Measurements from ENCODE around the gene AP3S2.
A peak's percentile ranks its signal among the peaks of the same experiment; 100 is the strongest.
"Not testable (repeated sequence)": the region's sequence is repeated elsewhere in the genome, so short reads cannot be mapped to it uniquely, and the experiment has no call there.

The AP3S2 gene

GRCh38 chr15:89903015-89903857 is 9.4 kb upstream of the AP3S2 start:
- no peak for DNase-seq

- DNase-seq, result no peak
Observed at GRCh38 chr15:89900849-89901248, 7.1 kb upstream of the AP3S2 start.

DNA sequence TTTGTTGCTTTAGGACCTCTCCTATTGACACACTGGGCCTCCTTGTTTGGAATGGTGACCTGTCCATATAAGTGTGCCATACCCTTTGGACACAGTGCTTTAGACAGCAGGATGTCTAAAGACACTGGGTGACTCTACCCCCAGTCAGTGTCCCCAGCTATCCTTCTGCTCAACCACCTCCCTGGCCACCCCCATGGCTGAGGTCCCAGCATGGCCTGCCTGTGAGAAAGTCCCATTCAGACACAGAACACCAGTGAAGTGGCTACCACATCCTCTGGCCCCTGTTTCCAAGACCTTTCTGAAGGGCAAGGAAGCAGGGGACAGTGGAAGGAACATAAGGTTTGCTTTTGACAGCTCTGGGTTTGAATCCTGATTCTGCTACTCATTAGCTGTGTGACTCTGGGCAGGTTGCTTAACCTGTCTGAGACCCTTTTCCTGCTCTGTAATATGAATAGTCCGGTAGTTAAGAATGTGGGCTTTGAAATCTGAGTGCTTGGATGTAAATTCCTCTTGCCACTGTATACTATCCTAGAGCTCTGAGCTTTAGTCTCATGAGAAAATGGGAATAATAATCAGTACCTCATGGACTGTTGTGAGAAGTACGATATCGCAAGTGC is 6.3 kb upstream of the AP3S2 start:
- no peak for DNase-seq

DNA sequence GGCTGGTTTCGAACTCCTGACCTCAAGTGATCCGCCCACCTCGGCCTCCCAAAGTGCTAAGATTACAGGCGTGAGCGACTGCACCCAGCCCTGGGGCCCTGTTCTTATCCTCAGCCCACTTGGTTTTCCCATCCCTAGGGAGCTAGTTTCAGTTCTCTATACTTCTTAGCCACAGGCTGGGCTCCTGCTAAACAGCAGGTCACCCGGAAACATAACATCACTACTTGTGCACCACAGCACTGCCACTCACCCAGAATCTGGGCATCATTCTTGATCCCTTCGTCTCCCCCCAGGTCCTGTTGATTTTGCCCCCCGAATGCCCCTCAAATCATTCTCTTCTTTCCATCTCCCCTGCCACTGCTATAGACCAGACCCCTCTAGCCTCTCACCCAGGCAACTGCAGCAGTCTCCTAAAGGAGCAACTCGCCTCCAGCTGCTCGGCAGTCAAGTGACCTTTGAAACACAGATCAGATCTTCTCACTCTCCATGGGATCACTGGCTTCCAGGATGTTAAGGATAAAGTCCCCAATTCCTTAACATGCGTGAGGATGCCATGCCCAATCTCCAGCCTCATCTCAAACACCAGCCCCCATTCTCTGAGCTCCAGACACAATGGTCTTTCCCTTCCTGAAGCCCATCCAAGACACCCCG is 5.6 kb upstream of the AP3S2 start:
- DNase-seq, result no peak

DNA sequence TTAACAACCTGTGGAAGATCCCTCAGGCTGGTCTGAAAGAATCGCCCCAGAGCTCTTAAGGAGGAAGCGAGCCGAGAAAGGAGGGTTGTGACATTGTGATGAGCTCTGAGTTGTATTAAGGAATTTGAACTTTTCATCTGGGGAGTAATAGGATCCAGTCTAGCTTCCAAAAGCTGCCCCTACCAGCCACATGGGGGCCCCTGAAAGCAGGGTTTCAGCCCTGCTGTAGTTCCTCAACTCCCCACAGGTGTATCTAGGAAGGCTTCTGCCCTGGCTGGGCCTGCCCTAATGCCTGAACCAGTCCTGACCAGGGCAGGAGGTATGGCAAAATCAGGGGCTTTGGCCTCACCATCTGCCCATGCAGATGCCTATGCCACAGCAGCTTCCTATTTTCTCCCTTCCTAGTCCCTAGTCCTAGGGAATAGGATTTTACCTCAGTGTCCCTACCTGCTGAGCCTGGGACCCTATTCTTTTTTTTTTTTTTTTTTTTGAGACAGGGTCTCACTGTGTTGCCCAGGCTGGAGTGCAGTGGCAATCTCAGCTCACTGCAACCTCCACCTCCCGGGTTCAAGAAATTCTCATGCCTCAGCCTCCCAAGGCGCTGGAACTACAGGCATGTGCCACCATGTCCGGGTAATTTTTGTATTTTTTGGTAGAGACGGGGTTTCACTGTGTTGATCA is 5.0 kb upstream of the AP3S2 start:
- DNase-seq, result peak; percentile 2

GRCh38 chr15:89898146-89898545 is 4.4 kb upstream of the AP3S2 start:
- no peak for DNase-seq

- no peak for DNase-seq
Observed at GRCh38 chr15:89893027-89893426, 767 bp downstream of the AP3S2 start.

DNA sequence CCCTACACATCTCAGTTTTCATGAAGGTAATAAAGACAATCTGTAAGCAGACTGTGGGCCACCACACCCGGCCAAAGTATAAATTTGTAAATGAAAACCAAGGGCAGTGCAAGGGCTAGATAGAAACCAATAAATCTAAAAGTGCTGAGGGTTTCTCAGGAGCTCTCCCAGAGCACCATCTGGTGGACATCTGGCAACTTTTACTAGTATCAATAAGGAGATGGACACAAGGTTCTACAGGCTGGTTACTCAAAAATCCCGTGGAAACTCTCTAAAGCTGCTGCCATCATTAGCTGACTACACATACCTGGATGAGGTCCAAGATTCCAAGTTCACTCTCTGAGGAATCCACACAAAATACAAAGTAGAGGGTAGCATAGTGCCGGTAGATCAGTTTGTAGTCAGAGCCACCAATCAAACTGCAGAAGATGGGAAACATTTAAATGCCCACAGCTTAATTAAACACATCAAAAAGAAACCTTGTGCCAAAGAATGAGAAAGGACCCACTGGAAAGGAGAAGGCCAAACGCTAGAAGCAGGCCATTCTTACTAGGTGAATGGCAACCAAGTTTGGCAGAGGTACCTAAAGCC is 5.5 kb downstream of the AP3S2 start:
- no peak for DNase-seq

DNA sequence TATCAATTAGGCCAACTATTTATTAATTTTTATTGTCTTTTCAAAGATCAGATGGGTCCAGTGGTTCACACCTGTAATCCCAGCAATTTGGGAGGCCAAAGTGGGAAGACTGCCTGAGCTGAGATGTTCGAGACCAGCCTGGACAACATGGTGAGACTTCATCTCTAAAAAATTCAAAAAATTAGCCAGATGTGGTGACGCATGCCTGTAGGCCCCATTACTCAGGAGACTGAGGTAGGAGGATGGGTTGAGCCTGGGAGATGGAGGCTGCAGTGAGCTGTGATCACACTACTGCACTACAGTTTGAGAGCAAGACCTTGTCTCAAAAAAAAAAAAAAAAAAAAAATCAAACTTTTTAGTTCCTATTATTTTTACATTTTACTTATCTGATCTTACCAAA is 8.2 kb downstream of the AP3S2 start:
- no peak for DNase-seq

DNA sequence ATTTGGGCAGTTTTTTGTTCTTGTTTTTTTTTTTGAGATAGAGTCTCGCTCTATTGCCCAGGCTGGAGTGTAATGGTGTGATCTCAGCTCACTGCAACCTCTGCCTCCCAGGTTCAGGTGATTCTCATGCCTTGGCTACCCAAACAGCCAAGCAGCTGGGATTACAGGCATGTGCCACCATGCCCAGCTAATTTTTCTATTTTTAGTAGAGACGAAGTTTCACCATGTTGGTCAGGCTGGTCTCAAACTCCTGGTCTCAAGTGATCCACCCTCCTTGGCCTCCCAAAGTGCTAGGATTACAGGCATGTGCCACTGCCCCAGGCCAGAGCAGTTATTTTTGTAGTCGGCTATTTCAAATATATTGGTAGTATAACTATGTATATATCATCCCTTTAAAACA is 8.6 kb downstream of the AP3S2 start:
- DNase-seq, result not testable (repeated sequence)

GRCh38 chr15:89883518-89883917 is 10.3 kb downstream of the AP3S2 start:
- DNase-seq, result no peak

DNA sequence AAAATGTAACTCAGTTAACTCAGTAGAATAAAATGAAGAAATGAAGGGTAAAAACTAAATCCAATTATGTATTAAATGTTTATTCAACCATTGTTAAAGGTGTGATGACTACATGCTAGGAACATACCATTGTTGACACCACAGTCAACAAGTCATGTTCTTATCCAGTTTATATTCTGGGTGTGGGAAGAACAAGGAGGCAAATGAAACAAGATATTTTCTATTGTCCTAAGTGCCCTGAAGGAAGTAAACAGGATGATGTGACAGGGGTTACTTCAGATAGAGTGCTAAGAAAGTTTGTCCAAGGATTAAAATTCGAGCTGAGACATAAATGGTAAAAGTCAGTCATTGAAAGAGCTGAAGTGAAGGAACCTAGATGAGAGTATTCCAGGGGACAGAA is 13.1 kb downstream of the AP3S2 start:
- no peak for DNase-seq

GRCh38 chr15:89878323-89878722 is 15.5 kb downstream of the AP3S2 start:
- no peak for DNase-seq

DNA sequence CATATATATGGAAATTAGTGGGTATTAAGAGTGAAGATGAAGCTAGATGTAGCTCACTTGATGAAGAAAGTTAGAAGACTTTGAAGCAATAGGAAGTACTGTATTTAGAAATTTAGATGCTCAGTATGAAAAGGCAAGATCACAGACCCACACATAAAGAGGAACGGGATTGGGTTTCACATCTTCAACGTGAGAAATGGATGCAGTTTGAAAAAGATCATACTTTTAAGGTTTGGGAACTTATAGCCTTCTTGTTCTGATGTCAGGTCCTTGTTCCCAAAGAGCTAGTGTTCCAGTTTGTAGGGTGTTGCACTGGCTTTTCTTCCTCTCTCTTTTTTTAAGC is 16.7 kb downstream of the AP3S2 start:
- DNase-seq, result no peak

GRCh38 chr15:89876396-89877082 is 17.3 kb downstream of the AP3S2 start:
- no peak for DNase-seq

DNA sequence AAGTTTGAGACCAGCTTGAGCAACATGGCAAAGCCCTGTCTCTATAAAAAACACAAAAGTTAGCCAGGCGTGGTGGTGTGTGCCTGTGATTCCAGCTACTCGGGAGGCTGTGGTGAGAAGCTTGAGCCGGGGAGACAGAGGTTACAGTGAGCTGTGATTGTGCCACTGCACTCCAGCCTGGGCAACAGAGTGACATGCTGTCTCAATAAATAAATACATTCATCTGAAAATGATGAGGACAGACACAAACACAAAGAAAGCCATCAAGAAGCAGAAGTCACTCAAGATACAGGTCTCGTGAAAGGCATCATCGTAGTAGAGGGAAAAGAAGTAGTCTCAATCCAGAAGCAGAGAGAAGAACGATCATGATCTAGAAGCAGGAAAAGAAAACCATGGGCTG is 18.1 kb downstream of the AP3S2 start:
- no peak for DNase-seq

DNA sequence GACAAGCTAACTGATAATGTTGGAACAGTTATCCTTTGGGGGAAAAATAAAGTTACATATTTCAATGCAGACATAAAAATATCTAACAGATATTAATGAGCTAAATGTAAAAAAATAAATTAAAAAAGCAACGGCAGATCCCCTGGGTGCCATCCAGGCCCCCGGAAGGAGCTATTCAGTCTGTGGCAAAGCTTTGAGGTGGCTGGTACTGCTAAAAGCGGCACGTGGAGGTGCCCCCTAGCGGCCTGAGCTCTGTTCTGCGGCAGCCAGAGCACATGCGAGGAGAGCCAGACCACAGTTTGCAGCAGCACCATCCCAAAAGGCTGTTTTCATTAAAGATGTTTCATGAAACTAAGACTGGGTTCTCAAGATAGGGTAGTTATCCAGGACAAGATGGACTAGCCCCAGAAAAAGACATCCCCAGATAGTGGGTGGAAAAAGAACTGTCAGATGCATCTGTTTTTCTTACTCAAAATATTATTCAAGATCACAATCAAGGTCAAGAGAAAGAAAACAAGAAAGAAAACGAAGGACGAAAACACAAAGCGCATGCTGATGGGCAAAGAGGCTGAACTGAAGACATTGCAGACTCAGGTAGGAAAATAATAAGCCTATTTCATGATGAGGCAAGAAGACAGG is 18.7 kb downstream of the AP3S2 start:
- DNase-seq, result peak; percentile 8

- DNase-seq, result no peak
Observed at GRCh38 chr15:89870688-89871288, 23.0 kb downstream of the AP3S2 start.

GRCh38 chr15:89870006-89870405 is 23.8 kb downstream of the AP3S2 start:
- no peak for DNase-seq

DNA sequence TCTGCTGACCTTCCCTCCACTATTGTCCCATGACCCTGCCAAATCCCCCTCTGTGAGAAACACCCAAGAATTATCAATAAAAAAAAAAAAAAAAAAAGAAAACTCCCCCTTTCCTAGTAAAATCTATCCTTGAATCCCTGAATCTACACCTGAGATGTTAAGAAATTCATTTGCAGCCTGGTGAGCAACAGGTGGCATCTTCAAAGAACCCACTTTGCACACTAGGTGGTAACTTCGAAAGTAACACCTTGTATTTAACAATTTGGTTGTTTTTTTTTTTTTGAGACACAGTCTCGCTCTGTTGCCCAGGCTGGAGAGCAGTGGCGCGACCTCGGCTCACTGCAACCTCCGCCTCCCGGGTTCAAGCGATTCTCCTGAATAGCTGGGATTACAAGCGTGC is 24.3 kb downstream of the AP3S2 start:
- DNase-seq, result not testable (repeated sequence)

DNA sequence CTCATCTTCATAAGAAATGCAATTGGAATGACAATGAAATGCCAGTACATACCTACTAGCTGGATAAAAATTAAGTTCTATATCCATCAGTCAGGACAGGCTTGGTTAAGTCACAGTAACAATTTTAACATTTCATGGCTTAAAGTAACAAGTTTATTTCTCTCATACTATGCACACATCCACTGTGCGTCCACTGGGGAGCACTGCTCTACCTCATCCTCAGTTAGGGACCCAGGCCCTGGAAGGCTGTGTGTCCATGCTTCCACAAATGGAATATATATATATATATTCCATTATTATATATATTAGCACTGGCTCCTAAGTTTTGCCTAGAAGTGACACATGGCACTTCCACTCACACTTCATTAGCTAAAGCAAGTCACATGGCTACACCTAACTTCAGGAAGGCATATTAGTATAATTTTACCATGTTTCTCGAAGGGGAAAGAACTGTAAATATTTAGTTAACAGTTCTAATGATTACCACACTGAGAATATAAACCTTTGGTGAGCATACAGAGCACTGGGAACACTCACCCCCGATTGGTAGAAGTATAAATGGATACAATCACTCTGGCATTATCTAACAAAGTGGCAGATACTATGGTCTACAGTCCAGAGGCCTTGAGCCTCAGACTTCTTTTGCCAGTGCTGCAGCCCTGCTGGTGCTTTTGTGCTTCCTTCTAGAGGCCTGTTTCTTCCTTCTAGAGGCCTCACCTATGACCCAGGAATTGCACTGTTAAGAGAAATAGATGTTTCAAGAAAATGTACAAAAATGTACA is 28.6 kb downstream of the AP3S2 start:
- no peak for DNase-seq
